WTC11 (cell line): Measurements from ENCODE around the gene NPAS3. TPM values are rescaled to one million over a fixed set of nuclear protein-coding genes. Genes with fewer than 3 reads are reported as not detected.

Source experiments
- ATAC-seq: fragments of 200-7000 bp; cut with Tn5 transposase; 2 replicates; pipeline ENCODE4 v1.10.0; 2021; ENCODE audit warnings: mild to moderate bottlenecking, moderate library complexity
- CTCF ChIA-PET: fragments of 300-600 bp; sonication (Branson Sonifier 250); formaldehyde crosslinking; loops from one replicate; lab custom pipeline; 2021; ENCODE audit warnings: antibody characterized with exemption; lab: Charles Lee
- POLR2A ChIA-PET: fragments of 350-600 bp; sonication (Branson Sonifier 250); formaldehyde crosslinking; loops from one replicate; lab custom pipeline; 2021; ENCODE audit warnings: antibody characterized with exemption; lab: Charles Lee
- DNase-seq: peaks from one replicate; pipeline ENCODE4 v3.0.0; 2021; ENCODE audit warnings: low spot score
- H3K27ac Mint-ChIP-seq: 2 replicates; pipeline ENCODE4 v1.8.0; 2021; ENCODE audit warnings: mixed read lengths
- H3K27me3 Mint-ChIP-seq: 2 replicates; pipeline ENCODE4 v1.8.0; 2021; ENCODE audit warnings: low read depth, mild to moderate bottlenecking, moderate library complexity, mixed read lengths
- H3K36me3 Mint-ChIP-seq: 2 replicates; pipeline ENCODE4 v1.8.0; 2021; ENCODE audit warnings: mixed read lengths
- H3K4me1 Mint-ChIP-seq: 2 replicates; pipeline ENCODE4 v1.8.0; 2022; ENCODE audit warnings: mixed read lengths
- H3K4me3 Mint-ChIP-seq: 2 replicates; pipeline ENCODE4 v1.8.0; 2021; ENCODE audit warnings: mild to moderate bottlenecking, moderate library complexity, mixed read lengths
- H3K9me3 Mint-ChIP-seq: 2 replicates; pipeline ENCODE4 v1.8.0; 2021; ENCODE audit warnings: mixed read lengths
- FOXK1 ChIP-seq: sonication (generic); formaldehyde crosslinking; IDR thresholded peaks from 2 replicates; pipeline ENCODE4 v1.8.0; 2022; ENCODE audit warnings: mild to moderate bottlenecking, moderate library complexity, missing genetic modification reagents
- GABPB1 ChIP-seq: sonication (generic); formaldehyde crosslinking; IDR thresholded peaks from 2 replicates; pipeline ENCODE4 v1.8.1; 2023; ENCODE audit warnings: mild to moderate bottlenecking, missing genetic modification reagents
- GRHL2 ChIP-seq: fragments of 250-450 bp; sonication (Bioruptor Pico); IDR thresholded peaks from 2 replicates; pipeline ENCODE4 v1.8.0; 2022; ENCODE audit warnings: mild to moderate bottlenecking, moderate library complexity; ENCODE audit not compliant: insufficient replicate concordance, severe bottlenecking
- JUN ChIP-seq: sonication (generic); formaldehyde crosslinking; IDR thresholded peaks from 2 replicates; pipeline ENCODE4 v1.8.0; 2023; ENCODE audit warnings: mild to moderate bottlenecking, missing genetic modification reagents
- MXD4 ChIP-seq: fragments of 250-450 bp; sonication (Bioruptor Pico); IDR thresholded peaks from 2 replicates; pipeline ENCODE4 v1.8.0; 2021; ENCODE audit warnings: mild to moderate bottlenecking, moderate library complexity, borderline replicate concordance
- MYBL2 ChIP-seq: sonication (generic); formaldehyde crosslinking; IDR thresholded peaks from 2 replicates; pipeline ENCODE4 v1.8.1; 2023; ENCODE audit warnings: mild to moderate bottlenecking, moderate library complexity, missing genetic modification reagents
- NFE2L1 ChIP-seq: sonication (generic); formaldehyde crosslinking; IDR thresholded peaks from 2 replicates; pipeline ENCODE4 v1.8.1; 2023; ENCODE audit warnings: missing genetic modification reagents
- NR3C1 ChIP-seq: sonication (generic); formaldehyde crosslinking; conservative IDR thresholded peaks from 2 replicates; pipeline ENCODE4 v1.8.1; 2023; ENCODE audit warnings: low read depth, mild to moderate bottlenecking, missing genetic modification reagents
- OVOL2 ChIP-seq: fragments of 250-450 bp; sonication (Bioruptor Pico); IDR thresholded peaks from 2 replicates; pipeline ENCODE4 v1.9.0; 2021; ENCODE audit warnings: mild to moderate bottlenecking, borderline replicate concordance
- PRRX2 ChIP-seq: fragments of 250-450 bp; sonication (Bioruptor Pico); IDR thresholded peaks from 2 replicates; pipeline ENCODE4 v1.8.0; 2021; ENCODE audit warnings: mild to moderate bottlenecking
- RORB ChIP-seq: fragments of 250-450 bp; sonication (Bioruptor Pico); IDR thresholded peaks from 2 replicates; pipeline ENCODE4 v1.9.0; 2021; ENCODE audit warnings: mild to moderate bottlenecking
- SMAD3 ChIP-seq: sonication (generic); formaldehyde crosslinking; IDR thresholded peaks from 2 replicates; pipeline ENCODE4 v1.8.0; 2022; ENCODE audit warnings: missing genetic modification reagents, mild to moderate bottlenecking, borderline replicate concordance
- SOX15 ChIP-seq: fragments of 250-450 bp; sonication (Bioruptor Pico); IDR thresholded peaks from 2 replicates; pipeline ENCODE4 v1.9.0; 2021; ENCODE audit warnings: mild to moderate bottlenecking
- TCF7 ChIP-seq: sonication (generic); formaldehyde crosslinking; IDR thresholded peaks from 2 replicates; pipeline ENCODE4 v1.8.0; 2022; ENCODE audit warnings: mild to moderate bottlenecking, low read depth, missing genetic modification reagents, moderate library complexity
- ZBTB21 ChIP-seq: sonication (generic); formaldehyde crosslinking; IDR thresholded peaks from 2 replicates; pipeline ENCODE4 v1.8.1; 2023; ENCODE audit warnings: mild to moderate bottlenecking, missing genetic modification reagents, borderline replicate concordance
- ZNF138 ChIP-seq: sonication (generic); formaldehyde crosslinking; conservative IDR thresholded peaks from 2 replicates; pipeline ENCODE4 v1.8.1; 2022; ENCODE audit warnings: mild to moderate bottlenecking, moderate library complexity, missing genetic modification reagents
- ZNF232 ChIP-seq: sonication (generic); formaldehyde crosslinking; IDR thresholded peaks from 2 replicates; pipeline ENCODE4 v1.8.0; 2022; ENCODE audit warnings: mild to moderate bottlenecking, missing genetic modification reagents
- ZNF416 ChIP-seq: fragments of 250-450 bp; sonication (Bioruptor Pico); IDR thresholded peaks from 2 replicates; pipeline ENCODE4 v1.9.0; 2021; ENCODE audit warnings: mild to moderate bottlenecking, inconsistent platforms
- total RNA-seq: library from RNA; stranded (reverse); gene quantifications from 3 replicates; pipeline ENCODE4 v1.2.3, GENCODE V29; 2021
- TF ChIP-seq, protein P1 (sequence below): sonication (generic); formaldehyde crosslinking; IDR thresholded peaks from 2 replicates; pipeline ENCODE4 v1.8.0; 2023; ENCODE audit warnings: mild to moderate bottlenecking, missing genetic modification reagents
- TF ChIP-seq, protein P2 (sequence below): fragments of 250-450 bp; sonication (Bioruptor Pico); IDR thresholded peaks from 2 replicates; pipeline ENCODE4 v1.9.0; 2021; ENCODE audit warnings: mild to moderate bottlenecking, borderline replicate concordance
- TF ChIP-seq, protein P3 (sequence below): sonication (generic); formaldehyde crosslinking; IDR thresholded peaks from 2 replicates; pipeline ENCODE4 v1.8.1; 2022; ENCODE audit warnings: missing genetic modification reagents, borderline replicate concordance
- TF ChIP-seq, protein P4 (sequence below): sonication (generic); formaldehyde crosslinking; IDR thresholded peaks from 2 replicates; pipeline ENCODE4 v1.8.0; 2023; ENCODE audit warnings: missing genetic modification reagents, mild to moderate bottlenecking, borderline replicate concordance

NPAS3 gene
- total RNA-seq, 1 experiment from 2014 or later, result 3.2 TPM

DNA sequence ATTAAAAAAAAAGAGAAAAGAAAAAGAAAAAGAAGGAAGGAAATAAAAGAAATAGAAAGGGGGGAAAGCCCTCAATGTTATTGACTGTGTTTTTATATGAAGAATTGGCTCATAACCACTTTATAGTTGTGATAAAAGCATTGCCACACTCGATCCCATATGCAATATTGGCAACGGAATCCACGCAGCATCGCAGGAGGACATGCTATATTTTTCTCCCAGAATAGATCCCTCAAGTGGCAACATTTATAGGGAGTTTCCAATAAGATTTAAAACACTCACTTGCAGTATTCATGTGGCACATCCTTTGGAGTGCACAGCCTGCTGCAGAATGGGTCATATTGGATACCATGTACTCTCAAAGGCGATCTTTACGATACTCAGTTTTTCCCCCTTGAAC, 788.9 kb downstream of the NPAS3 start:
- Mint-ChIP-seq H3K4me3 (no peak overlapping the region), H3K36me3 (0 out of 2 replicates have a peak, but pooled peaks cover under 1% of the 10 kb centered on the region), H3K27me3 (no peaks in the 10 kb centered on the region), H3K27ac (no peak overlapping the region), H3K4me1 (peaks cover 3% of the 10 kb centered on the region; the same call in 1 of the 2 replicates), H3K9me3 (peaks cover 4% of the 10 kb centered on the region)
- DNase-seq, result no peak
- POLR2A ChIA-PET, result no interaction called here
- TF ChIP-seq NR3C1 (CRISPR knock-in tag) (no peak), MXD4 (no peak), PRRX2 (CRISPR knock-in tag) (no peak), RORB (no peak), ZNF416 (CRISPR knock-in tag) (no peak), GABPB1 (CRISPR knock-in tag) (no peak), SOX15 (CRISPR knock-in tag) (no peak), SMAD3 (CRISPR knock-in tag) (no peak), TCF7 (CRISPR knock-in tag) (no peak), ZNF232 (no peak), MYBL2 (CRISPR knock-in tag) (no peak), JUN (CRISPR knock-in tag) (no peak), NFE2L1 (CRISPR knock-in tag) (no peak)
- TF ChIP-seq, protein P1, sequence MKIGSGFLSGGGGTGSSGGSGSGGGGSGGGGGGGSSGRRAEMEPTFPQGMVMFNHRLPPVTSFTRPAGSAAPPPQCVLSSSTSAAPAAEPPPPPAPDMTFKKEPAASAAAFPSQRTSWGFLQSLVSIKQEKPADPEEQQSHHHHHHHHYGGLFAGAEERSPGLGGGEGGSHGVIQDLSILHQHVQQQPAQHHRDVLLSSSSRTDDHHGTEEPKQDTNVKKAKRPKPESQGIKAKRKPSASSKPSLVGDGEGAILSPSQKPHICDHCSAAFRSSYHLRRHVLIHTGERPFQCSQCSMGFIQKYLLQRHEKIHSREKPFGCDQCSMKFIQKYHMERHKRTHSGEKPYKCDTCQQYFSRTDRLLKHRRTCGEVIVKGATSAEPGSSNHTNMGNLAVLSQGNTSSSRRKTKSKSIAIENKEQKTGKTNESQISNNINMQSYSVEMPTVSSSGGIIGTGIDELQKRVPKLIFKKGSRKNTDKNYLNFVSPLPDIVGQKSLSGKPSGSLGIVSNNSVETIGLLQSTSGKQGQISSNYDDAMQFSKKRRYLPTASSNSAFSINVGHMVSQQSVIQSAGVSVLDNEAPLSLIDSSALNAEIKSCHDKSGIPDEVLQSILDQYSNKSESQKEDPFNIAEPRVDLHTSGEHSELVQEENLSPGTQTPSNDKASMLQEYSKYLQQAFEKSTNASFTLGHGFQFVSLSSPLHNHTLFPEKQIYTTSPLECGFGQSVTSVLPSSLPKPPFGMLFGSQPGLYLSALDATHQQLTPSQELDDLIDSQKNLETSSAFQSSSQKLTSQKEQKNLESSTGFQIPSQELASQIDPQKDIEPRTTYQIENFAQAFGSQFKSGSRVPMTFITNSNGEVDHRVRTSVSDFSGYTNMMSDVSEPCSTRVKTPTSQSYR (CRISPR knock-in tag), result no peak
- TF ChIP-seq, protein P2, sequence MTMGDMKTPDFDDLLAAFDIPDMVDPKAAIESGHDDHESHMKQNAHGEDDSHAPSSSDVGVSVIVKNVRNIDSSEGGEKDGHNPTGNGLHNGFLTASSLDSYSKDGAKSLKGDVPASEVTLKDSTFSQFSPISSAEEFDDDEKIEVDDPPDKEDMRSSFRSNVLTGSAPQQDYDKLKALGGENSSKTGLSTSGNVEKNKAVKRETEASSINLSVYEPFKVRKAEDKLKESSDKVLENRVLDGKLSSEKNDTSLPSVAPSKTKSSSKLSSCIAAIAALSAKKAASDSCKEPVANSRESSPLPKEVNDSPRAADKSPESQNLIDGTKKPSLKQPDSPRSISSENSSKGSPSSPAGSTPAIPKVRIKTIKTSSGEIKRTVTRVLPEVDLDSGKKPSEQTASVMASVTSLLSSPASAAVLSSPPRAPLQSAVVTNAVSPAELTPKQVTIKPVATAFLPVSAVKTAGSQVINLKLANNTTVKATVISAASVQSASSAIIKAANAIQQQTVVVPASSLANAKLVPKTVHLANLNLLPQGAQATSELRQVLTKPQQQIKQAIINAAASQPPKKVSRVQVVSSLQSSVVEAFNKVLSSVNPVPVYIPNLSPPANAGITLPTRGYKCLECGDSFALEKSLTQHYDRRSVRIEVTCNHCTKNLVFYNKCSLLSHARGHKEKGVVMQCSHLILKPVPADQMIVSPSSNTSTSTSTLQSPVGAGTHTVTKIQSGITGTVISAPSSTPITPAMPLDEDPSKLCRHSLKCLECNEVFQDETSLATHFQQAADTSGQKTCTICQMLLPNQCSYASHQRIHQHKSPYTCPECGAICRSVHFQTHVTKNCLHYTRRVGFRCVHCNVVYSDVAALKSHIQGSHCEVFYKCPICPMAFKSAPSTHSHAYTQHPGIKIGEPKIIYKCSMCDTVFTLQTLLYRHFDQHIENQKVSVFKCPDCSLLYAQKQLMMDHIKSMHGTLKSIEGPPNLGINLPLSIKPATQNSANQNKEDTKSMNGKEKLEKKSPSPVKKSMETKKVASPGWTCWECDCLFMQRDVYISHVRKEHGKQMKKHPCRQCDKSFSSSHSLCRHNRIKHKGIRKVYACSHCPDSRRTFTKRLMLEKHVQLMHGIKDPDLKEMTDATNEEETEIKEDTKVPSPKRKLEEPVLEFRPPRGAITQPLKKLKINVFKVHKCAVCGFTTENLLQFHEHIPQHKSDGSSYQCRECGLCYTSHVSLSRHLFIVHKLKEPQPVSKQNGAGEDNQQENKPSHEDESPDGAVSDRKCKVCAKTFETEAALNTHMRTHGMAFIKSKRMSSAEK (CRISPR knock-in tag), result no peak
- CTCF ChIA-PET, result no interaction called here
- ATAC-seq, result no peak

DNA sequence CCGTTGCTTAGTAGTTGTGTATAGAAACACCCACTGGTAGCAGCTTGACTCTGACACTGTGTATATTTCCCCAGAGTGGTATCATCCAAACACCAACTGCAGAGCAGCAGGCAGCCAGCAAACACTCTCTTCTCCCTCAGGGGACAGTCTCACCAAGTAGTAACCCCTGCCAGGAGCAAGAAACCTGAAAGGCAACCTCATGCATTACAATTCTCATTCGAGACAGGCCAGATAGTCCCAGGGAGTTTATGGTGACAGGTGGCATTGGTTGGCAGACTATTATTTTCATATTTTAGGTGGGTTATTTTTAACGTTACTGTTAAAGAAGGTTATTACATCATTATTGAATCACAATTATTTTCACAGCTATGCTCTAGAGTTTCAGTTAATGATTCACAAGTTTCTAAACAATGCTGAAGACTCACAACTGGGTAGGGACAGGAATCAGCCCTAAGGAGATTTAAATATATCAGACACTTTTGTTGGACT, 789.4 kb downstream of the NPAS3 start:
- H3K27ac Mint-ChIP-seq, result no peak overlapping the region
- ChIA-PET CTCF (no interaction called here), POLR2A (no interaction called here)
- no peak for DNase-seq
- peak; percentile 32; the same call in 1 of the 2 replicates for ATAC-seq
- peaks cover 7% of the 10 kb centered on the region for H3K9me3 Mint-ChIP-seq
- no peak overlapping the region for H3K4me3 Mint-ChIP-seq
- H3K27me3 Mint-ChIP-seq, result no peaks in the 10 kb centered on the region
- peaks cover 3% of the 10 kb centered on the region; the same call in 1 of the 2 replicates for H3K4me1 Mint-ChIP-seq
- 0 out of 2 replicates have a peak, but pooled peaks cover 4% of the 10 kb centered on the region for H3K36me3 Mint-ChIP-seq
- TF ChIP-seq, protein P3, sequence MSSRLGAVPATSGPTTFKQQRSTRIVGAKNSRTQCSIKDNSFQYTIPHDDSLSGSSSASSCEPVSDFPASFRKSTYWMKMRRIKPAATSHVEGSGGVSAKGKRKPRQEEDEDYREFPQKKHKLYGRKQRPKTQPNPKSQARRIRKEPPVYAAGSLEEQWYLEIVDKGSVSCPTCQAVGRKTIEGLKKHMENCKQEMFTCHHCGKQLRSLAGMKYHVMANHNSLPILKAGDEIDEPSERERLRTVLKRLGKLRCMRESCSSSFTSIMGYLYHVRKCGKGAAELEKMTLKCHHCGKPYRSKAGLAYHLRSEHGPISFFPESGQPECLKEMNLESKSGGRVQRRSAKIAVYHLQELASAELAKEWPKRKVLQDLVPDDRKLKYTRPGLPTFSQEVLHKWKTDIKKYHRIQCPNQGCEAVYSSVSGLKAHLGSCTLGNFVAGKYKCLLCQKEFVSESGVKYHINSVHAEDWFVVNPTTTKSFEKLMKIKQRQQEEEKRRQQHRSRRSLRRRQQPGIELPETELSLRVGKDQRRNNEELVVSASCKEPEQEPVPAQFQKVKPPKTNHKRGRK, result no peak
- TF ChIP-seq OVOL2 (CRISPR knock-in tag) (no peak), ZNF138 (CRISPR knock-in tag) (no peak), GRHL2 (CRISPR knock-in tag) (no peak), ZBTB21 (no peak), SOX15 (CRISPR knock-in tag) (no peak), FOXK1 (no peak)
- TF ChIP-seq, protein P4, sequence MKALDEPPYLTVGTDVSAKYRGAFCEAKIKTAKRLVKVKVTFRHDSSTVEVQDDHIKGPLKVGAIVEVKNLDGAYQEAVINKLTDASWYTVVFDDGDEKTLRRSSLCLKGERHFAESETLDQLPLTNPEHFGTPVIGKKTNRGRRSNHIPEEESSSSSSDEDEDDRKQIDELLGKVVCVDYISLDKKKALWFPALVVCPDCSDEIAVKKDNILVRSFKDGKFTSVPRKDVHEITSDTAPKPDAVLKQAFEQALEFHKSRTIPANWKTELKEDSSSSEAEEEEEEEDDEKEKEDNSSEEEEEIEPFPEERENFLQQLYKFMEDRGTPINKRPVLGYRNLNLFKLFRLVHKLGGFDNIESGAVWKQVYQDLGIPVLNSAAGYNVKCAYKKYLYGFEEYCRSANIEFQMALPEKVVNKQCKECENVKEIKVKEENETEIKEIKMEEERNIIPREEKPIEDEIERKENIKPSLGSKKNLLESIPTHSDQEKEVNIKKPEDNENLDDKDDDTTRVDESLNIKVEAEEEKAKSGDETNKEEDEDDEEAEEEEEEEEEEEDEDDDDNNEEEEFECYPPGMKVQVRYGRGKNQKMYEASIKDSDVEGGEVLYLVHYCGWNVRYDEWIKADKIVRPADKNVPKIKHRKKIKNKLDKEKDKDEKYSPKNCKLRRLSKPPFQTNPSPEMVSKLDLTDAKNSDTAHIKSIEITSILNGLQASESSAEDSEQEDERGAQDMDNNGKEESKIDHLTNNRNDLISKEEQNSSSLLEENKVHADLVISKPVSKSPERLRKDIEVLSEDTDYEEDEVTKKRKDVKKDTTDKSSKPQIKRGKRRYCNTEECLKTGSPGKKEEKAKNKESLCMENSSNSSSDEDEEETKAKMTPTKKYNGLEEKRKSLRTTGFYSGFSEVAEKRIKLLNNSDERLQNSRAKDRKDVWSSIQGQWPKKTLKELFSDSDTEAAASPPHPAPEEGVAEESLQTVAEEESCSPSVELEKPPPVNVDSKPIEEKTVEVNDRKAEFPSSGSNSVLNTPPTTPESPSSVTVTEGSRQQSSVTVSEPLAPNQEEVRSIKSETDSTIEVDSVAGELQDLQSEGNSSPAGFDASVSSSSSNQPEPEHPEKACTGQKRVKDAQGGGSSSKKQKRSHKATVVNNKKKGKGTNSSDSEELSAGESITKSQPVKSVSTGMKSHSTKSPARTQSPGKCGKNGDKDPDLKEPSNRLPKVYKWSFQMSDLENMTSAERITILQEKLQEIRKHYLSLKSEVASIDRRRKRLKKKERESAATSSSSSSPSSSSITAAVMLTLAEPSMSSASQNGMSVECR (CRISPR knock-in tag), result no peak
